H7 (cell line): ENCODE data around the gene CD24. TPM values are rescaled to one million over a fixed set of nuclear protein-coding genes. Genes with fewer than 3 reads are reported as not detected.

Experiments used
- DNase-seq: peaks from one replicate; pipeline ENCODE4 v3.0.0; 2012
- H3K27me3 ChIP-seq: 2 replicates; pipeline ENCODE4 v1.6.0; 2011; ENCODE audit warnings: mild to moderate bottlenecking, low read length; ENCODE audit not compliant: control insufficient read depth, insufficient read depth
- H3K36me3 ChIP-seq: replicated peaks from 2 replicates; pipeline ENCODE4 v1.5.1; 2011; ENCODE audit warnings: low read length; ENCODE audit not compliant: control insufficient read depth, insufficient read depth
- H3K4me3 ChIP-seq: 2 replicates; pipeline ENCODE4 v1.5.1; 2011; ENCODE audit warnings: low read depth, mild to moderate bottlenecking, control low read depth, low read length, moderate library complexity; ENCODE audit not compliant: insufficient read depth
- total RNA-seq: library from RNA; depleted of rRNA; stranded (reverse); fragments of >200 nt; shearing (Covaris generic); gene quantifications from 2 replicates; pipeline ENCODE4 v1.2.3, GENCODE V29; 2014; rRNA removed

Gene CD24
- total RNA-seq, 1 experiment from 2014 or later: 1,059 TPM

DNA sequence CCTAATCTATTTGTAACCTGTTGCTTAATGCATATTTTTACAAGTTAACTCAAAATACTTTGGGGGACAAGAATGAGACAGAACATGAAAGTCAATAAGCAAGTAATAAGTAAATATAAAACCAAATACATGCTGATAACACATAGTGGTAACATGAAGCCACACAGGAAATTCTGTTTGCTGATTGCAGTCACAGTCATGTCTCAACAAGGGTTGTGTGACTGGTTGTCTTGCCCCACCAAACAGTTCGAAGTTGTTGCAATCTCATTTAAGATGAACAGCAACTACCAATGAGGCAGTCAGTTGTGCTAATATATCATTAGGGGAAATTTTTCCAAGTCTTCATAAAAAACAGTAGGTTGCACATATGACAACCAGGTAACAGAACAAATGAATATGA is 14.5 kb downstream of the CD24 start:
- no peaks in the 10 kb centered on the region for H3K36me3 ChIP-seq
- no peak for DNase-seq
- no peaks in the 10 kb centered on the region for H3K27me3 ChIP-seq
- H3K4me3 ChIP-seq: no peak overlapping the region

DNA sequence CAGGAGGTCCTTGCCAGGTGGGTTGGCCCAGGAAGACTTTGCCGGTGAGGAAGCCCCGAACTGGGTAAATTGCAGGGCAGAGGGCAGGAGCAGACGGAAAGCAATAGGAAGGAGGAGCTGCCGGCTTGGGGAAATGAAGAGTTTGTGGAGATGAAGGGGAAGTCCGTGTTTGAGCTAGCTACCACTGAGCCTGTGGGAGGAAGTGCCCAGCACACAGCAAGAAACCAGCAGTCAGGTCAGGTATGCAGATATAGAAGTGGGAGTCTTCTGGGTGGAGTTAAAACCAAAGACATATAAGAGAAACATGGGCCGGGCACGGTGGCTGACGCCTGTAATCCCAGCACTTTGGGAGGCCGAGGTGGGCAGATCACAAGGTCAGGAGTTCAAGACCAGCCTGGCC is 34.7 kb downstream of the CD24 start:
- Histone ChIP-seq H3K36me3 (no peaks in the 10 kb centered on the region), H3K4me3 (no peak overlapping the region), H3K27me3 (no peaks in the 10 kb centered on the region)
- DNase-seq: no peak

DNA sequence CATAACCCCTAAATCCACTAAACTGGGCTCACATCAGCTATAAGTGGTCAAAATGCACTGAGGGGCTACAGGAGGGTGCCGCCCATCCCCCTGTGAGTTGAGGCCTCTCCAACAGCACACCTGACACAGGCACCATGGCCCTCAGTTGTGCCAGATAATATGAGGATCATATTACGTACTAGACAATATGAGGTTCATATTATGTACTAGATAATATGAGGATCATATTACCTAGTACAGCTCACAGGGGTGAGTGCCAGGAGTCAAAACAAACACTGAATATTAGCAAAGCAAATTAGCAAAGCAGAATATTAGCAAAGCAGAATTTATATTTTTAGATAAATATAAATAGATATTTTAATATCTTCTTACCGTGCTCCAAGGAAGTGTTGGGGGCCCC is 35.3 kb downstream of the CD24 start:
- H3K27me3 ChIP-seq: no peaks in the 10 kb centered on the region
- DNase-seq: no peak
- H3K36me3 ChIP-seq: no peaks in the 10 kb centered on the region
- H3K4me3 ChIP-seq: no peak overlapping the region

DNA sequence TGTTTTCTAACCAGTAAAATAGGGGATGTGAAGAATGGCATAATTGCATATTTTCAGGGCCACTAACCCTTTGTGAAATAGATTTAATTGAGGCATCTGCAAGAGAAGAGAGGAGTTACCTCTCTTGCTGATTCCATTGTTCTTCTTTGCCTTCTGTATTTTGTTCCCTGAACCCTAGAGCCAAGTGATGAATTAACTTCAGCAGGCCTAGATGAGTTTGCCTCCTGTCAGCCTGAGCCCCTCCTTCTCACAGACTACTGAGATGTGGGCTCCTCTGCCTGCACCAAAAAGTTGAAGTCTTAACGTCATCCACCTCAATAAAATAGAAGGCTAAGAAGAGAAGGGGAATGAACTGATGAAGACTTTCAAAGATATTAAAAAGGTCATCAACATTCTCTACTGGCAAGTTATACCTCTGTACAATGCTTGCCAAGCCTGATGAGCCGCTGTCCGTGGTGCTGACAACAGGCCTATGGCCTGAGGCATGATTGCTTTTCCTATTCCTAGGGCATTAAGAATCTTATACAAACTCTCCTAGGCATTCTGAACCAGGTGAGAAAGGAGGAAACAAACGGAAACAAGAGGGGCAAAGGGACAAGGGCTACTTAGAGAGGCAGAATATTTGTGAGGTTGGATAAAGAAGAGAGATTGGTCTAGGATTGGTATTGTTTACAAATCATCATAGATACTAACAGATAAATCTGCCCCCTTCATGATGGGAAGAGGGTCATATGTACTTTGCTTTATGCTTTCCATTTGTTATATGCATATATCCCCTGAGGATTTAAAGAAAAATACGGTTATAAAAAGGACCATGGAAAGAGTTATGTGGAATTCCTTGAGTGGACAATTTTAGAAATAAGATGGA is 46.8 kb downstream of the CD24 start:
- H3K4me3 ChIP-seq: no peak overlapping the region
- DNase-seq: peak; percentile 56
- no peaks in the 10 kb centered on the region for H3K27me3 ChIP-seq
- no peaks in the 10 kb centered on the region for H3K36me3 ChIP-seq

DNA sequence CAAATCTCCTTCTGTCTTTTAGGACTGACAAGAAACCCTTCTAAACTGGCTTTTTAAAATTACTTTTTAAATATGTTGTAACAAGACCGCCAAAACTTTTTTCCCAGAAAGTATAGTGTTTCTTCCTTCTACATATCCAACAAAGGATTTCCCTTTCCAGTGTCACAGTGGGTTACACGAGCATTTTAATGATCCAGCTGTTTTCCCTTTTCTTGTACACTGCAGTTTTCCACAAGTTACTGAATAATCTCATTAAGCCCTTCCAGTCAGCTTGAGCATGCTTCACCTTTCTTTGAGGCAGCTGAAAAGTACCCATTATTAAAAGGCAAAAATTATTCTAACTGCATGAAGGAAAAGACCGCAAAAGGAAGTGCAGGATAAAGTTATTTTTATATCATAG is 48.6 kb downstream of the CD24 start:
- no peak for DNase-seq
- H3K36me3 ChIP-seq: no peaks in the 10 kb centered on the region
- no peaks in the 10 kb centered on the region for H3K27me3 ChIP-seq
- no peak overlapping the region for H3K4me3 ChIP-seq

DNA sequence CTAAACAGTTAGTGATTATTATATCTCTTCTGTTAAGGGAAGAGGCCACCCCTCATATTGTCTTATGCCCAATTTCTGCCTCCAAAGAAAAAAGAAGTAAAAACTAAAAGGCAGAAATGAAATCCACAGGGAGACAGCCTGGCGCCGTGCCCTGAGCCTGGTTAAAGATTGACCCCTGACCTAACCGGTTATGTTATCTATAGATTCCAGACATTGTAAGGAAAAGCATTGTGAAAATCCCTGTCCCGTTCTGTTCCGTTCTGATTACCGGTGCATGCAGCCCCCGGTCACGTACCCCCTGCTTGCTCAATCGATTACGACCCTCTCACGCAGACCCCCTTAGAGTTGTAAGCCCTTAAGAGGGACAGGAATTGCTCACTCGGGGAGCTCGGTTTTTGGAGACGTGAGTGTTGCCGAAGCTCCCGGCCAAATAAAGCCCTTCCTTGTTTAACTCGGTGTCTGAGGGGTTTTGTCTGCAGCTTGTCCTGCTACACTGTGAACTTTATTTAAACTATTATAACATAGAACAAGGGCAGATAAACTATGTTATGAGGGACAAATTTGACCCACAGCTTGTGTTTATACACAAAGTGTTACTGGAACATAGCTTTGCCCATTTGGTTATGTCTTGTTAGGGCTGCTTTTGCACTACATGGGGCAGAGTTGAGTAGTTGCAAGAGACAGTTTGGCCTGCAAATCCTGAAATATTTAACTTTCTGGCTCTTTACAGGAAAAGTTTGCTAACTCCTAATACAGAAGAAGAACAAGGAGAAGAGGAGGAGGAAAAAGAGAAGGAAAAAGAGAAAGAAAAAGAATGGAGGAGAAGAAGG is 49.6 kb downstream of the CD24 start:
- no peak for DNase-seq
- Histone ChIP-seq H3K4me3 (no peak overlapping the region), H3K27me3 (no peaks in the 10 kb centered on the region), H3K36me3 (no peaks in the 10 kb centered on the region)

DNA sequence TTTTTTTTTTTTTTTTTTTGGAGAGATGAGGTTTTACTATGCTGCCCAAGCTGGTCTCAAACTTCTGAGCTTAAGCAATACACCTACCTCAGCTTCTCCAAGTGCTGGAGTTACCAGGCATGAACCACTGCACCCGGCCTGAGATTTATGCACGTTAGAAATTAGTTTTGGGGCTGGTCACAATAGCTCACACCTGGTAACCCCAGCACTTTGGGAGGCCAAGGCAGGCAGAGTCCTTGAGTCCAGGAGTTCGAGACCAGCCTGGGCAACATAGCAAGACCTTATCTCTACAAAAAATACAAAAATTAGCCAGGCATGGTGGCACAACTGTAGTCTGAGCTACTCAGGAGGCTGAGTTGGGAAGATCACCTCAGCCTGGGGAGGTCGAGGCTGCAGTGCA is 51.9 kb downstream of the CD24 start:
- no peaks in the 10 kb centered on the region for H3K27me3 ChIP-seq
- no peak overlapping the region for H3K4me3 ChIP-seq
- no peak for DNase-seq
- H3K36me3 ChIP-seq: no peaks in the 10 kb centered on the region

Other genes starting within 250 kb of the CD24 start
- 19.4 and 23.5 TPM in 2 replicates for gene MTRES1, start 53.5 kb upstream of the CD24 start, total RNA-seq
- 24.5 and 24.9 TPM in 2 replicates for gene BEND3, start 140.8 kb upstream of the CD24 start, total RNA-seq